Measurements from ENCODE around the gene TCP1.
A peak's percentile ranks its signal among the peaks of the same experiment; 100 is the strongest.
"Not testable (repeated sequence)": the region's sequence is repeated elsewhere in the genome, so short reads cannot be mapped to it uniquely, and the experiment has no call there.

Gene TCP1

GRCh38 chr6:159789377-159790148, at the start of gene TCP1:
TCP1 (minus strand) TSS chr6:159789602; CDS start chr6:159789468, 134 bp downstream.
- peak; percentile 87 for DNase-seq

GRCh38 chr6:159838020-159838744, 48.8 kb upstream of the TCP1 start:
- no peak for DNase-seq

GRCh38 chr6:159837511-159837910, 48.1 kb upstream of the TCP1 start:
- DNase-seq, result no peak

GRCh38 chr6:159836718-159837490, 47.5 kb upstream of the TCP1 start:
- DNase-seq, result no peak

GRCh38 chr6:159833997-159834603, 44.7 kb upstream of the TCP1 start:
- no peak for DNase-seq

GRCh38 chr6:159833556-159833955, 44.2 kb upstream of the TCP1 start:
- no peak for DNase-seq

- DNase-seq, result no peak
Observed at GRCh38 chr6:159832946-159833345, 43.5 kb upstream of the TCP1 start.

- no peak for DNase-seq
Observed at GRCh38 chr6:159831373-159831679, 41.9 kb upstream of the TCP1 start.

GRCh38 chr6:159830501-159831372, 41.3 kb upstream of the TCP1 start:
- DNase-seq, result no peak

- DNase-seq, result no peak
Observed at GRCh38 chr6:159829526-159829925, 40.1 kb upstream of the TCP1 start.

- DNase-seq, result no peak
Observed at GRCh38 chr6:159828074-159828473, 38.7 kb upstream of the TCP1 start.

- DNase-seq, result no peak
Observed at GRCh38 chr6:159826968-159827647, 37.7 kb upstream of the TCP1 start.

- no peak for DNase-seq
Observed at GRCh38 chr6:159826004-159826403, 36.6 kb upstream of the TCP1 start.

- not testable (repeated sequence) for DNase-seq
Observed at GRCh38 chr6:159824690-159825089, 35.3 kb upstream of the TCP1 start.

- no peak for DNase-seq
Observed at GRCh38 chr6:159823953-159824352, 34.6 kb upstream of the TCP1 start.

- no peak for DNase-seq
Observed at GRCh38 chr6:159821726-159822125, 32.3 kb upstream of the TCP1 start.

- DNase-seq, result no peak
Observed at GRCh38 chr6:159821122-159821521, 31.7 kb upstream of the TCP1 start.

GRCh38 chr6:159819932-159820640, 30.7 kb upstream of the TCP1 start:
- DNase-seq, result no peak

- DNase-seq, result no peak
Observed at GRCh38 chr6:159819098-159819497, 29.7 kb upstream of the TCP1 start.

GRCh38 chr6:159817951-159818739, 28.7 kb upstream of the TCP1 start:
- DNase-seq, result no peak
